GM18909 (cell line): ENCODE data around the gene SYNRG.

Experiments used
- ATAC-seq: cut with Tn5 transposase; IDR thresholded peaks from one replicate; pipeline ENCODE4 v1.9.1; 2021; ENCODE audit warnings: mild to moderate bottlenecking; ENCODE audit not compliant: unreplicated experiment, poor library complexity

Gene SYNRG

GRCh38 chr17:37480427-37480826, 128.8 kb downstream of the SYNRG start:
- no peak for ATAC-seq

DNA sequence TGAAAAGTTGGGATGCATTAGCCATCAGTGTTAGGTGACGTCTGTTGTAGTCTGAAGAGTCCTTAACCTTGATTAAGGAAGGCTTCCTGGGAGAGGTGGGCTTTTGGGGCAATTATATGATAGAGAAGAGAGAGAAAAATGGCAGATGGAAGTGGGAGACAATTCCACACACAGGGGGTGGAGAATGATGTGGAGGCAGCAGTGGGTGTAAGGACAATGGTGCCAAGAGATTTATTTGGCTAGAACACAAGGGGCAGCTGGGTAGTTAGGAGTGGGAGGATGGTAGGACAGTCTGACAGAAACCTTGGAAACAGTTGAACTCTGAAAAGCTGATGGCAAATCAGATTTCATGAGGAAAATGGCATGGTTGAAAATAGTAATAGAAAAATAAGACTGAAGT, 130.2 kb downstream of the SYNRG start:
- no peak for ATAC-seq

- ATAC-seq: no peak
Observed at GRCh38 chr17:37478187-37478586, 131.0 kb downstream of the SYNRG start.

DNA sequence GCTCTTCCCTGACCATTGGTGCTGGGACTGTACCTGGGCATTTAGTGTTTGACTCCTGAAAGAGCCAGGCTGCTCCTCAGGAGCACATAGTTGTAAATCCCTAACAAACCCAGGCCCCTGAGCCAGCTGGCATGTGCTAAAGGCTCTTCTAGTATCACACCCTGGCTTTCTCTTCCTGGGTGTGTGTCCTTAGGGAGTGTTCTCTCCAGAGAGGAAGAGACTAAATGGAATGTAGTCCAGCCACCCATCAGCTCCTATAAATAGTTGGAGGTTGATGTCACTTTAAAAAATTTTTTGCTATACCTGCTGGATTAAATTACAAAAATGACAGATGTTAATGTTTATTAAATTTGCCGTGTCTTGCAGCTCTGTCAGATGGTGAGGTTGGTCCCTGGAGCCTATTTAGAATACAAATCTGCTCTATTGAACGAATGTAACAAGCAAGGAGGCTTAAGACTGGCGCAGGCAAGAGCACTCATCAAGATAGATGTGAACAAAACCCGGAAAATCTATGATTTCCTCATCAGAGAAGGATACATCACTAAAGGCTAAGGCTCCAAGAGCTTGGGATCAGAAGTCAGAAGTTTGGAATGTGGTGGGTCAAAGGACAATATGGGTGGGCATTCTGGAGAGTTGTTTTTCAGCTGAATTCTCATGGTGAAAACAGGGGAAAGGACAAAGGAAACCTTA, 132.6 kb downstream of the SYNRG start:
- ATAC-seq: no peak

GRCh38 chr17:37475731-37476420, 133.3 kb downstream of the SYNRG start:
- no peak for ATAC-seq

- ATAC-seq: no peak
Observed at GRCh38 chr17:37470181-37470580, 139.0 kb downstream of the SYNRG start.

- ATAC-seq: no peak
Observed at GRCh38 chr17:37466471-37466870, 142.7 kb downstream of the SYNRG start.

DNA sequence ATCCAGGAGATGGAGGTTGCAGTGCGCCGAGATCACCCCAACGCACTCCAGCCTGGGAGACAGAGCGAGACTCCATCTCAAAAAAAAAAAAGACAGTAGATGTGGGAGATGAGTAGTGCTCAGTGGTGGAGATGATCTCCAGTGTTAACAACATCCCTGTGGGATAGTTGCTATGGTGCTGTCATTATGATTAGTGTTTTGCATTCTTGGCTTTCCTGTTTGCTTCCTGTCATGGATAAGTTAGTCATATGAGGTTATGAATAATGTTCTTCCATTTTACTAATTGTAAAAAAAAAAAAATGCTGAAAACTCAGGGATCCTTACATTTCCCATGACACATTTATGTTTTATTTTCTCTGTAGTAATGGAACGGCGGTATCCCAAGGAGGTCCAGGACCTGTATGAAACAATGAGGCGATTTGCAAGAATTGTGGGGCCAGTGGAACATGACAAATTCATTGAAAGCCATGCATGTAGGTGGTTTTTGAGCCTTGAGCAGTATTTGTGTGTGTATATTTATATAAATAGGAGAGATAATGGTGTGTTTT, 144.1 kb downstream of the SYNRG start:
- ATAC-seq: no peak
